ENCODE measurements around the gene SIRT2.

DNA sequence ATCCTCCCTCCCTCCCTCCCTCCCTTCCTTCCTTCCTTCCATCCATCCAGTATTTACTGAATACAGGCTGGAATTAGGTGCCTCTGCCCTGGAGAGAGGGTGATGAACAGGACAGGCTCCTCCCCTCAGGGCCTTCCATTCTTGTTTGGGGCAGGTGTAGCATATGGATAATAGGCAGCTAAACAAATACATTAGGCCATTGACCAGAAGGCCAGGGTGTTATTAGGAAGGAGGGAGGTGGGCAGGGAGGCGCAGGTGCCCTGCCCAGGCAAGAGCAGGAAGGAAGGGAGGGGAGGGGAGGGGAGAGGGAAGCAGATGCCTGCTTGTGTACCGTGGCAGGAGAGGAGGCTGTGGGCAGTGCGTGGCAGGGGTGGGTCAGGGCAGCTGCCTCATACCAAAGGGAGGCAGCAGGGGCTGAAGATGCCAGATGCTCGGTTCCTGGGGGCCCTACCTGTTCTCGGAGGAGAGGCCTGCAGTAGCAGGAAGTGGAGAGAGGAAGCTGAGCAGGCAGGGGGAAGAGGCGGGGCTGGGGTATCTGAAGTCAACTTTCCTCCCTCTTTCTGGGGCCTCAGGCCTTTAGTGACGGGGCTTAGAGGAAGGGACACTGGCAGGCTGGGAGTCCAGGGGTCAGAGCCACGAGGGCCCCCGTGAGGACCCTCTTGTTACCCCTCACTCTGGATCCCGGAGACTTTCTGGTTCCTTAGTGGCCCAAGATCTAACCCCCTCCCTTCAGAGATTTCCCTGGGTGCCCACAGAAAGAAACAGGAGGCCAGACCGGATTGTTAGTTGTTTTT, 21.4 kb downstream of the SIRT2 start, which contains the start of gene RINL:
- TF ChIP-seq GLIS1 (tag by site-specific recombination; IDR thresholded peaks at IDR 0.05): no peak
- TF ChIP-seq, protein P1, sequence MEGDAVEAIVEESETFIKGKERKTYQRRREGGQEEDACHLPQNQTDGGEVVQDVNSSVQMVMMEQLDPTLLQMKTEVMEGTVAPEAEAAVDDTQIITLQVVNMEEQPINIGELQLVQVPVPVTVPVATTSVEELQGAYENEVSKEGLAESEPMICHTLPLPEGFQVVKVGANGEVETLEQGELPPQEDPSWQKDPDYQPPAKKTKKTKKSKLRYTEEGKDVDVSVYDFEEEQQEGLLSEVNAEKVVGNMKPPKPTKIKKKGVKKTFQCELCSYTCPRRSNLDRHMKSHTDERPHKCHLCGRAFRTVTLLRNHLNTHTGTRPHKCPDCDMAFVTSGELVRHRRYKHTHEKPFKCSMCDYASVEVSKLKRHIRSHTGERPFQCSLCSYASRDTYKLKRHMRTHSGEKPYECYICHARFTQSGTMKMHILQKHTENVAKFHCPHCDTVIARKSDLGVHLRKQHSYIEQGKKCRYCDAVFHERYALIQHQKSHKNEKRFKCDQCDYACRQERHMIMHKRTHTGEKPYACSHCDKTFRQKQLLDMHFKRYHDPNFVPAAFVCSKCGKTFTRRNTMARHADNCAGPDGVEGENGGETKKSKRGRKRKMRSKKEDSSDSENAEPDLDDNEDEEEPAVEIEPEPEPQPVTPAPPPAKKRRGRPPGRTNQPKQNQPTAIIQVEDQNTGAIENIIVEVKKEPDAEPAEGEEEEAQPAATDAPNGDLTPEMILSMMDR (tag by site-specific recombination; IDR thresholded peaks at IDR 0.05): no peak
- no peak for TF ChIP-seq ZNF23 (tag by site-specific recombination; IDR thresholded peaks at IDR 0.05; ENCODE audit: borderline replicate concordance)
- no peak for TF ChIP-seq SETDB1 (IDR thresholded peaks at IDR 0.05; ENCODE audit: insufficient read length, low read length)
- TF ChIP-seq ZNF423 (tag by site-specific recombination; IDR thresholded peaks at IDR 0.05): no peak
- TF ChIP-seq MEIS1 (CRISPR knock-in tag; IDR thresholded peaks at IDR 0.05; ENCODE audit: borderline replicate concordance): no peak
- no peak for TF ChIP-seq ZNF302 (tag by site-specific recombination; IDR thresholded peaks at IDR 0.05; ENCODE audit: low read depth)
